Muscle layer of colon (tissue), 2 donors: ENCODE data around the gene CAMK2N2.

Source experiments
- H3K27ac ChIP-seq: one replicate; pipeline ENCODE4 v1.7.0; 2013; ENCODE audit warnings: low read depth, mild to moderate bottlenecking, low read length, moderate library complexity
- H3K27me3 ChIP-seq, 2 donors: one replicate each; pipeline ENCODE4 v1.7.0; 2013; ENCODE audit warnings: low read length in 2 of 2, mild to moderate bottlenecking in 2 of 2; ENCODE audit not compliant: insufficient read depth in 2 of 2, control insufficient read depth in 1 of 2
- H3K36me3 ChIP-seq: one replicate; pipeline ENCODE4 v1.7.0; 2013; ENCODE audit warnings: mild to moderate bottlenecking, low read length; ENCODE audit not compliant: insufficient read depth
- H3K4me1 ChIP-seq: one replicate; pipeline ENCODE4 v1.7.0; 2013; ENCODE audit warnings: mild to moderate bottlenecking, low read length; ENCODE audit not compliant: insufficient read depth
- H3K4me3 ChIP-seq, 2 donors: one replicate each; pipeline ENCODE4 v1.7.0; 2013; ENCODE audit warnings: low read length in 2 of 2, low read depth in 1 of 2, mild to moderate bottlenecking in 1 of 2, moderate library complexity in 1 of 2
- H3K9ac ChIP-seq: one replicate; pipeline ENCODE4 v1.7.0; 2013; ENCODE audit warnings: low read length
- H3K9me3 ChIP-seq: one replicate; pipeline ENCODE4 v1.7.0; 2013; ENCODE audit warnings: mild to moderate bottlenecking, low read length
- donor health status: abdominal sarcoma.
- donor health status: Adenocarcinoma of cecum.

CAMK2N2 gene

DNA sequence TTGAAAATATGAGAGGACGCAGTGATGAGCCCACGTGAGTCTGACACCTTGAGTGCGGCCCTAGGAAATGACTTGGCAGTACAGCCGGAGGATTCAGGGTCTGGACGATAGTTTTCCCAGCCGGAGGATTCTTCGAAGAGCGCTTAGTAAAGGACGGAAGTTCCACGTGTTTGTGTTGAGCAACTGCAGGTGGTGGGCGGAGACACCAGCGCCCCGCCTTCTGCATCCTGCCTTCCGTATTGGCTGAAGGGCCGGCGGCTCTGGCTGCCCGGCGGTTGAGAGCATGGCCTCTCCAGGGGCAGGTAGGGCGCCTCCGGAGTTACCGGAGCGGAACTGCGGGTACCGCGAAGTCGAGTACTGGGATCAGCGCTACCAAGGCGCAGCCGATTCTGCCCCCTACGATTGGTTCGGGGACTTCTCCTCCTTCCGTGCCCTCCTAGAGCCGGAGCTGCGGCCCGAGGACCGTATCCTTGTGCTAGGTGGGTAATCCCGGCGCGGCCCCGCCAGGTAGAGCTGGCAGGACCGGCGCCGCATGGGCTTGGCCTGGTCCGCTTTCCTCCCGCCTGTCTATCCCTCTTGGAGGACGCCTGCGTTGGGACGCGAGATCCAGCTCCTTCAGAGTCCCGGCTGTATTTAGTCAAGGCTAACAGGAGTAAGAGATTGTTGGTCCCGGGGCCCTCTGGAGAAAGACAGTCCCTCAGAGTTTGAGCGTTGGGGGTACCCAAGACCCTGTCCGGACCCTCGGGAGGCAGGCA lies 11.8 kb downstream of the CAMK2N2 start, which contains the start of gene EEF1AKMT4:
Gene EEF1AKMT4, plus strand, starts transcription at position 261 of the 755 bp plus-strand sequence. Its CDS starts 23 bp downstream, at position 284.
- Histone ChIP-seq H3K9ac (peak within 1 kb of the TSS; percentile 81), H3K9me3 (no peaks in the 10 kb centered on the region), H3K4me1 (peaks cover 15% of the 10 kb centered on the region), H3K36me3 (peaks cover 10% of the 10 kb centered on the region), H3K4me3 (peak within 1 kb of the TSS; percentile 89 to 92), H3K27ac (peak within 1 kb of the TSS; percentile 94), H3K27me3 (no peaks in the 10 kb centered on the region)

- H3K27ac ChIP-seq: peak within 1 kb of the TSS; percentile 94
- H3K9me3 ChIP-seq: no peaks in the 10 kb centered on the region
- peak within 1 kb of the TSS; percentile 81 for H3K9ac ChIP-seq
- H3K27me3 ChIP-seq: no peaks in the 10 kb centered on the region
- peak within 1 kb of the TSS; percentile 89 to 92 for H3K4me3 ChIP-seq
- peaks cover 19% of the 10 kb centered on the region for H3K36me3 ChIP-seq
- H3K4me1 ChIP-seq: peaks cover 15% of the 10 kb centered on the region
These were observed 12.6 kb downstream of the CAMK2N2 start, which contains the start of gene ALG3 for GRCh38 chr3:184248454-184249411. Gene ALG3, minus strand, starts transcription at chr3:184248962. Its CDS starts 22 bp downstream, at chr3:184248940.

DNA sequence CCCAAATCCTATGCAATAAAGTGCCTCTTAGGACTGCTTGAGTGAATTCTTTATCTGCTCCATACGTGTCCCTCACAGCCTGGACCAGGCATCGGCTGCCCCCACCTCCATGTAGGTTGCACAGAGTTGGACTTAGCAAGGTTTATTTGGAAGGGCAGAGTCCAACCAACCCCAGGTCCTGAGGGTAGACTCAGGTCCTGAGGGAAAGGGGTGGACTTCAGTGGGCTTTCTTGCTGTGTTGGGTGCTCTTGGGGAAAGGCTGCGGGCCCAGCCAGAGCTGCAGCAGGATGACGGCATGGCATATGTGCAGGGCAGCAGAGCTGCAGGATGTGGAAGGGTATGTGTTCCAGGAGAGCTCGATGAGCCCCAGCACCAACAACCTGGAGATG lies 19.1 kb downstream of the CAMK2N2 start:
- Histone ChIP-seq H3K4me3 (no peak overlapping the region), H3K27ac (no peak overlapping the region), H3K4me1 (no peaks in the 10 kb centered on the region), H3K9ac (no peak overlapping the region), H3K27me3 (peaks cover 0 to 30% of the 10 kb centered on the region in 2 donors), H3K9me3 (no peaks in the 10 kb centered on the region), H3K36me3 (peaks cover 33% of the 10 kb centered on the region)

DNA sequence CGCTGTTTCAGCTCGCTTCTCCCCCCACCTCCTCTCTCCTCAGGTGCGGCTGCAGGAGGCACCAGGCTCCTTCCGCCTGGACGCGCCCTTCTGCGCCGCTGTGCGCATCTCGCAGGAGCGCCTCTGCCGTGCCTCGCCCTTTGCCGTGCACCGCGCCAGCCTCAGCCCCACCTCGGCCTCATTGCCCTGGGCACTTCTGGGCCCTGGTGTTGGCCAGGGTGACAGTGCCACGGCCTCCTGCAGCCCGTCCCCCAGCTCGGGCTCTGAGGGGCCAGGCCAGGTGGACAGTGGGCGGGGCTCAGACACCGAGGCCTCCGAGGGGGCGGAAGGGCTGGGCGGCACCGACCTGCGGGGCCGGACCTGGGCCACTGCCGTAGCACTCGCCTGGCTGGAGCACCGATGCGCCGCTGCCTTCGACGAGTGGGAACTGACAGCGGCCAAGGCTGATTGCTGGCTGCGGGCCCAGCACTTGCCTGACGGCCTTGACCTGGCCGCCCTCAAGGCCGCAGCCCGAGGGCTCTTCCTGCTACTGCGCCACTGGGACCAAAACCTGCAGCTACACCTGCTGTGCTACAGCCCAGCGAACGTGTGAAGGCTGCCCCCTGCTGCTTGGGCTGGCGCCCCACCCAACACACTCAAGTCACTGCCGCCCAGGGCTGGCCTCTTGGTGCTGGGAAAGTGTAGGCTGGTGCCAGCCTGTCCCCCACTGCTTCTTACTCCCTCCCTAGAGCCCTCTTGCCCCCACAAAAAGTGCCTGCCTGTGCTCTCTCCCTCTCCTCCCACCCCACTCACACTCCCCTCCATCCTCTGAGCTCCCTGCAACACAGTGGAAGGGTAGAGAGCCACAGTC lies 19.7 kb downstream of the CAMK2N2 start:
- Histone ChIP-seq H3K36me3 (peaks cover 33% of the 10 kb centered on the region), H3K27me3 (peaks cover 4 to 30% of the 10 kb centered on the region in 2 donors), H3K4me1 (no peaks in the 10 kb centered on the region), H3K9me3 (no peaks in the 10 kb centered on the region), H3K9ac (no peak overlapping the region), H3K4me3 (no peak overlapping the region), H3K27ac (no peak overlapping the region)

- Histone ChIP-seq H3K4me1 (no peaks in the 10 kb centered on the region), H3K9ac (no peak overlapping the region), H3K9me3 (no peaks in the 10 kb centered on the region), H3K27ac (no peak overlapping the region), H3K36me3 (peaks cover 33% of the 10 kb centered on the region), H3K27me3 (peaks cover 4 to 30% of the 10 kb centered on the region in 2 donors), H3K4me3 (no peak overlapping the region)
These were observed 20.3 kb downstream of the CAMK2N2 start for GRCh38 chr3:184241141-184241446.

- H3K4me1 ChIP-seq: no peaks in the 10 kb centered on the region
- H3K36me3 ChIP-seq: peaks cover 33% of the 10 kb centered on the region
- H3K27me3 ChIP-seq: peaks cover 4 to 30% of the 10 kb centered on the region in 2 donors
- no peak overlapping the region for H3K9ac ChIP-seq
- H3K4me3 ChIP-seq: no peak overlapping the region
- no peaks in the 10 kb centered on the region for H3K9me3 ChIP-seq
- no peak overlapping the region for H3K27ac ChIP-seq
These were observed 20.8 kb downstream of the CAMK2N2 start for GRCh38 chr3:184240384-184241140.

DNA sequence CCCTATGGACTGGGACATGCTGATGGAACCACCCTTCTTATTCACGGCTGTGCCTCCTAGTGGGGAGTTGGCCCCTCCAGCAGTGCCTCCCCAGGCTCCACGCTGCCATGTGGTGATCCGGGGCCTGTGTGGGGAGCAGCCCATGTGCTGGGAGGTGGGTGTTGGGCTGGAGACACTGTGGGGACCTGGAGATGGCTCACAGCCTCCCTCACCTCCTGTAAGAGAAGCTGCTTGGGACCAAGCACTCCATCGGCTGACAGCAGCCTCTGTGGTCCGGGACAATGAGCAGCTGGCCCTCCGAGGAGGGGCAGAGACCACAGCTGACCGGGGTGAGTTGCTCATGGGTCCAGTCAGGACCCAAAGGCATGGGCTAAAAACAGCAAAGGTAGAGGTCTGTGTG lies 21.6 kb downstream of the CAMK2N2 start:
- H3K27me3 ChIP-seq: peaks cover 4 to 30% of the 10 kb centered on the region in 2 donors
- H3K27ac ChIP-seq: no peak overlapping the region
- H3K4me1 ChIP-seq: no peaks in the 10 kb centered on the region
- no peaks in the 10 kb centered on the region for H3K9me3 ChIP-seq
- no peak overlapping the region for H3K4me3 ChIP-seq
- no peak overlapping the region for H3K9ac ChIP-seq
- peaks cover 24% of the 10 kb centered on the region for H3K36me3 ChIP-seq

DNA sequence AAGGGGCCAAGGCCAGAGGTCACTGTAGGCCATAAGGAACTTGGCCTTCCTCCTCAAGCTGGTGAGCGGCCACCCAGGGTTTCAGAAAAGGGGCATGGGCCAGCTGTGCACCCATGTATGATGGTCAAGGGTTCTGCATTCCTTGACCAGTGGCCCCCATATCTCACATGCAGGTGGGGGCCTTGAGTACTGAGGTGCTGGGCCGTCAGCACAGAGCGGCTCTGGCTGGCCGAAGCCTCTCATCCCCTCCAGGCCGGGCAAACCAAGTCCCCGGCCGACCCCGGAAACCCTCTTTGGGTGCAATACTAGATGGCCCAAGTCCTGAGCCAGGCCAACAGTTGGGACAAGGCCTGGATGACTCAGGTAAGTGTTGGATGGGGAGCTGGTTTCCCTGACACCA lies 22.1 kb downstream of the CAMK2N2 start:
- no peak overlapping the region for H3K9ac ChIP-seq
- H3K4me3 ChIP-seq: no peak overlapping the region
- H3K27ac ChIP-seq: no peak overlapping the region
- no peaks in the 10 kb centered on the region for H3K4me1 ChIP-seq
- H3K36me3 ChIP-seq: peaks cover 19% of the 10 kb centered on the region
- no peaks in the 10 kb centered on the region for H3K9me3 ChIP-seq
- H3K27me3 ChIP-seq: peaks cover 4 to 30% of the 10 kb centered on the region in 2 donors

- no peak overlapping the region for H3K27ac ChIP-seq
- H3K9me3 ChIP-seq: no peaks in the 10 kb centered on the region
- no peak overlapping the region for H3K4me3 ChIP-seq
- H3K27me3 ChIP-seq: peaks cover 4 to 33% of the 10 kb centered on the region in 2 donors
- peaks cover 10% of the 10 kb centered on the region for H3K36me3 ChIP-seq
- no peak overlapping the region for H3K9ac ChIP-seq
- H3K4me1 ChIP-seq: no peaks in the 10 kb centered on the region
These were observed 23.0 kb downstream of the CAMK2N2 start for GRCh38 chr3:184238246-184238818.

DNA sequence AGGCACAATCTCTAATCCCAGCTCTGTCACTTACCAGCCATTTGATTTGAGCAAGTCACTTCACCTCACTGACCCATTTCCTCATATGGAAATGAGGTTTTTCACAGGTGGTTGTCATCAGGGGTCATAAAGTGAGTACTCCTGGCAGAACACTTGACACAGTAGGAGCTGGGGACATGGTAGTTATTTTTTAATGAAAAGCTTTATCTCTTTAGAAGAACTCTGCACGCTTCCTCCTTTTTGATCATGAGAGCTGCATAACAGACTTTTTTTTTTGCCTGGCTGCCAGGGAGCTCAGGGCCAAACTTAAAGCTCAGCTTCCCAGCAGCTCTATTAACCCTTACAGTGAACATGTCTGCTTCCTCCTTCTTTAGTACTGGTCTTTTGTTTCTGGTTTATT lies 23.5 kb downstream of the CAMK2N2 start:
- Histone ChIP-seq H3K9ac (no peak overlapping the region), H3K4me3 (no peak overlapping the region), H3K9me3 (no peaks in the 10 kb centered on the region), H3K27ac (no peak overlapping the region), H3K36me3 (peaks cover 6% of the 10 kb centered on the region), H3K4me1 (no peaks in the 10 kb centered on the region), H3K27me3 (peaks cover 4 to 38% of the 10 kb centered on the region in 2 donors)
